ENCODE measurements around the gene DHDDS.
A peak's percentile ranks its signal among the peaks of the same experiment; 100 is the strongest.

The DHDDS gene

DNA sequence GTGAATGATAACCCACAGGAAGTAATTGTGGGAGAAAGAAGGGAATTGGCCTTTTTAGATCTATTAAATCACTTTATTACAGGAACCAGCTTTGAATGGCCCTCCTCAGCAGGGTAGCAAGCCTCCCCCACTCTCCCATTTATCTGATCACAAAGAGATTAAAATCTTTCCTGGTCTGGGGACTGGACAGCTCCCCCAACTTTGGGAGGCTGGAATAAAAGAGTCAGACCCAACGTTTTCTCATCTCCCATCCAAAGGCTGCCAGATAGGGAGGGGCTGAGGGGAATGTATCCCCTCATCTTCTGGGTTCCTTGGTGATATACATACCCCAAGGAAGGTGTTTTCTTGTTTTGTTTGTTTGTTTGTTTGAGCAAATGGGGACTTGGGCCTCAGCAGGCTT lies 19.1 kb upstream of the DHDDS start:
- intact Hi-C loops (cut with DNase I): no loop called here
- no peak for DNase-seq

DNA sequence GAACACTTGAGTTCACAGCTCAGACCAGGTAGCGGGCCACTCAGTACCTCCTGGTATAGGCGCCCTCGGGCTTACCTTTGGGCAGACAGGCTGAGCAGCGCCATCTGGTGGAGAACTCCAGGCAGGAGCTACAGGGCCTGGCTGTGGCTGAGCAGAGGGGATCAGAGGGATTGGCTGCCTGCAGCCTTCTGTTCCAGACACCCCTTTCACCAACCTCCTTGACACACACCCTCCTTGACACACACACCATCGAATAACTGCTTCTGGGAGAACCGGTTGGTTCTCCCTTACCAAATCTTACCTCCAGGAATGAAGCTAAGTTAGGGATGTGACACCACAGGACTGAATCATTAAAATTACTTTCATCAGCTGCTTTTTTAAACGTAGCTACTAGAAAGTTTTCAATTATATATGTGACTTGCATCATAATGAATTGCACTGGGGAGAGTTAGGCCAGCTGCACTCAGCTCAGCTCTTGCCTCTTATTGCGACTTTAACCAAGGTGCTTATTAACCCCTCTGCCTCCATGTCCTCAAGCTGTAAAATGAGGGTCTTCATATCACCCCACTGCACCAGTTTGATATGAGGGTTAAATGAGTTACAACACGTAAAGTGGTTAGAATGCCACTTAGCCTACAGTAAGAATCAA lies 14.9 kb upstream of the DHDDS start:
- peak; percentile 17 to 94 (median 72) for DNase-seq
- intact Hi-C loops (cut with DNase I): no loop called here

DNA sequence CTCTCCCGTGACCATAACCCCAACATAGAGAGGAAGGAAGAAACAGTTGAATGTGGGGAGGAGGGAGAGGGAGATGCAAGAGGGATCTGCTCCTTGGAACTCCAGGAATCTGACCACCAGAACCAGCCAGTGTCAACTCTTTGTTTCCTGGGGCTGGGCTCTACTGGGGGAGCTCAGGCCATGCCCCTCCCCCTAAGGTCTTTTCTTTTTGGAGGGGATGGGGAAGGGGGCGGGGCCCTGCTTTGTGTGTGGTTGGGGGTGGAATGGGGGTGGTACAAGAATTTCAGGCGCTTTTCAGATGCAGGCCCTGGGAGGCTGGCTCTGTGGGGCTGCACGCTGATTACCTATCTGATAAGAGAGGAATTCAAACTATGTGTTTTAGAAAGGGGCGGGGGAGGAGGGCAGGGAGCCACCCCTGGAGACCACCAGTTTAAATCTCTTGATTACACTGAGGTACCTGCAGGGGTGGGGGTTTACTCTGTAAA lies 13.2 kb upstream of the DHDDS start:
- no peak for DNase-seq

DNA sequence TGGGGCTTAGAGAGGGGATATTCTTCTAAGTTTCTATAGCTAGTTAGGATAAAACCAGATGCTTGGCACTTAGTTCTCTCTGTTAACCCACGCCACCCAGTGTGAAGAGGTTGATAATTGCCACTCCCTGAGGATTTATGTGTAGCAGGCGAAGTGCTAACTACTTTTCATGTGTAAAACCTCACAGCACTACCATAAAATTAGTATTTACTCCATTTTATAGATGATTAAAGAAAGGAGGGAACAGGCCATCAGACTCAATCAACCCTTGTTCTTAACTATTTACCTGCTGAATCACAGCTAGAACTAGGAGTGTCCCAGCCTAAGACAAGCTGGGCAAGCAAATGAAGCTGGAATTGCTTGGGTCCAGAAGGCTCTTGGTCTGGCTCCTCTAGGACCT lies 12.6 kb upstream of the DHDDS start:
- no peak for DNase-seq
- intact Hi-C loops (cut with DNase I): no loop called here

More for the DNA sequence above, 13.2 kb upstream of the DHDDS start:
- intact Hi-C loops (cut with DNase I): no loop called here

DNA sequence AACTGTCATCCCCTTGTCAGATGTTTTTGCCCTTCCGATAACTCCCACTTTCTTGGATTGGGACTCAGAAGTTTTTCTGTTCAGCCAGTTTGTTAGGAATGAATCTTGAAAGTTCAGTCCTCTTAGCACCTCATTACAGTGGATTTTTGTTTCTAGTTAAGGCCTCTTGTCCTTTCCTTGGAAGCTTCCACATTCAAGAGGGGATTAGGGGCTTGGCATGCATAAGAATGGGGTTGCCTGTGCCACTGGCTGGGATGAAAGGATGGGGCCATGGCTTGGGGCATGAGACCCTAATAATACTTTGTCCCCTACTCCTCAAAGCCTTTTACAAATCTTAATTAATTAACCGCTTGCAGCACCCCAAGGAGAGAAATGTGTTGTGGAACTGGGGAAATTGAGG lies 2.4 kb upstream of the DHDDS start:
- intact Hi-C loops (cut with DNase I): no loop called here
- DNase-seq: no peak

DNA sequence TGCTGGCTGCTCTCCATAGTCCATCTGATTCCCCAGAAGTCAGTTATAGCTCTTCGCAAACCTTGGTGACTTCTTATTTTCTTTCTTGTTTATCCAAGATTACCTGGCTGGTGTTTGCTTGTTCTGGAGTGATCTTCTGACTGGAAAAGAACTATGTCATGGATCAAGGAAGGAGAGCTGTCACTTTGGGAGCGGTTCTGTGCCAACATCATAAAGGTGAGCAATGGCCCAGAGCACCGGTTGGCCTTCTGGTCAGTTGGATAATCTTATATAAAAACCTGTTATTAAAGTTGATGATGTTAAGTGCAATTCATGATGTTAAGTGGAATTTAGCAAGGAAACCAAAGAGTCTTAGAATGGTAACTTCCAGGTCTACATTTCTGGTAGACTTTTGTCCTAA lies 672 bp downstream of the DHDDS start:
- no peak for DNase-seq
- intact Hi-C loops (cut with DNase I): loop anchor here (1.0 kb wide), 1 partner anchor 40 kb away; the partner anchor contains the start of gene HMGN2

DNA sequence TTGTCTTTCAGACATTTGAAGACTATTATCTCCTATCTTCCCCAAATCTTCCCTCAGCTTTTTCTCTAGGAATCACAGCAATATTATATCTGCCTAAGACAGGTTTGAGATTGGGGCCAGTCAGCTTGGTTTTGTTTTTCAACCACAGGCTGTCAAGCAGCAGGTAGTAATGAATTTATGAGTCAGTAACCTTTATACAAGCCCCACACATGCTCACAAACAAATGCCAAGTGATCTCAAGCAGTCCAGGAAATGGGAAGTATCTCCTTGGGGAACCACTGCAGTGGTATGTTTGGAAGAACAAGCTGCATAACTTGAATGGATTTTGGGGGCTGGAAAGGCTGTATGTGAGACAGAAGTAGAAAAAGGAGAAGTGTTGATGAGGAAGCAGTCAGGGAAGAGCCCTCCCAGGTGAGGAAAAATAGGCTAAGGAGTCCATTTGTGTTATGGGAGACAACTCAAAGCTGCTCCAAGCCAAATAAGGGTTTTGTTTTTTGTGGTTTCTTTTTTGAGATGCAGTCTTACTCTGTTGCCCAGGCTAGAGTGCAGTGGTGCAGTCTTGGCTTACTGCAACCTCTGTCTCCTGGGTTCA lies 2.1 kb downstream of the DHDDS start:
- intact Hi-C loops (cut with DNase I): no loop called here
- no peak for DNase-seq

DNA sequence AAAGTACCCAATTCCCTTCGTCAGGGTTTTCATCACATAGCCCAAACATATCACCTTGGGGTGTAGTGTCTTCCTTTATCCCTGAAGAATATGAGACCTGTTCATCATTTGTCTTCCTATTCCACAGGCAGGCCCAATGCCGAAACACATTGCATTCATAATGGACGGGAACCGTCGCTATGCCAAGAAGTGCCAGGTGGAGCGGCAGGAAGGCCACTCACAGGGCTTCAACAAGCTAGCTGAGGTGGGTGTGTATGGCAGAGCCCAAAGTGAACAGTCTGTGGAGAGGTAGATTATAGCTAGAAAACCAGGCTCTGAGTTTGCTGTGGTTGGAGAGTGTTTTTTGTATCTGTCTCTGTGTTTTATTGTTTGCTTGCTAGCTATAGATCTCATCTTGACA lies 5.9 kb downstream of the DHDDS start:
- DNase-seq: no peak
- intact Hi-C loops (cut with DNase I): no loop called here

DNA sequence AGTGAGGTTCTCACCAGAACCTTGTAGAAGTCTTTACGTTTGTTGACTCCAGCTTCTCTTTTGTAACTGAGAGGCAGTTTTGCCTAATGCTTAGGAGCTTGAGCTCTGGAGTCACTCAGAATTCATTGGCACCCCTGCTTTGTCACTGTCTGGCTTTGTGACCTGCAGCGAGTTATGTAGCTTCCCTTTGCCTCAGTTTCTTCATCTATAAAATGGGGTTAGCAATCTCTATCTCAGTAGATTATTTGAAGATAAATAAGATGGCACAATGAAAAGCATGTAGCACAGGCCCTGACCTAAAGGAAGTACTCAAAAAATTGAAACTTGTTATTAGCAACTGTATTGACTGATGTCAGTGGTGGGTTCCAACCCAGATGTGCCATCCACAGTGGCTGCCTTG lies 8.1 kb downstream of the DHDDS start:
- intact Hi-C loops (cut with DNase I): no loop called here
- DNase-seq: no peak

DNA sequence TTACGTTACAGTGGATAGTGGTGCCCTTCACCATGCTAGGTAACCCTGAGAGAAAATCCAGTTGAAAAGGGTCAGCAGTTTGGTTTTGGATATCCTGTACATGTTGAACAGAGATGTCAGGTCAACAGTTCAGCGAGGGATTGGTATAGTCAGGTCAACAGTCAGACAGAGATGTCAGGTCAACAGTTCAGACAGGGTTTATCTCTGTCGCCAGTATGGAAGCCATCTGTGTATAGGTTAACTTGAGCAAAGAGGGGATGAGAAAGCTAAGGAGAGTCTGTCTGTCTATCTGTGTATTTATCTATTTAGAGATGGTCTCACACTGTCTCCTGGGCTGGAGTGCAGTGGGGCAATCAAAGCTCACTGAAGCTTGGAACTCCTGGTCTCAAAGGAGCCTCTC lies 17.7 kb downstream of the DHDDS start:
- intact Hi-C loops (cut with DNase I): no loop called here
- no peak for DNase-seq

DNA sequence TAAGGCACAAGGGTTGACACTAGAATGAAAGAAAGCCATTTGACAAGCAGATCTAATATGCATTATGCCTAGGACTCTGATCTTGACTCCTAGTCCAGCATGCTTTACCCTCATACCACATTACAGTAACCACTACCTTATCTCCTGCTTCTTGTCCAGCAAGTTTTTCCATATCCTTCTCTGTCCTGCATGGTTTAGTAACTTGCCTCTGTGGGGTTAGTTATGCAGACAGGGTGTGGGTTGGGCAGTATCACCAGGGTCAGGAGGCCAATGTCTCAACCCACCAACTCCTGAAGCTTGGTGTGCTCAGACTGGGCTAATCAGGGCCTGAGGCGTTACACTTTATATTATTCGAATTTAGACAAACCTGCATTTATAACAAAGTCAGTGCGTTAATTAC lies 18.8 kb downstream of the DHDDS start:
- intact Hi-C loops (cut with DNase I): no loop called here
- no peak for DNase-seq

DNA sequence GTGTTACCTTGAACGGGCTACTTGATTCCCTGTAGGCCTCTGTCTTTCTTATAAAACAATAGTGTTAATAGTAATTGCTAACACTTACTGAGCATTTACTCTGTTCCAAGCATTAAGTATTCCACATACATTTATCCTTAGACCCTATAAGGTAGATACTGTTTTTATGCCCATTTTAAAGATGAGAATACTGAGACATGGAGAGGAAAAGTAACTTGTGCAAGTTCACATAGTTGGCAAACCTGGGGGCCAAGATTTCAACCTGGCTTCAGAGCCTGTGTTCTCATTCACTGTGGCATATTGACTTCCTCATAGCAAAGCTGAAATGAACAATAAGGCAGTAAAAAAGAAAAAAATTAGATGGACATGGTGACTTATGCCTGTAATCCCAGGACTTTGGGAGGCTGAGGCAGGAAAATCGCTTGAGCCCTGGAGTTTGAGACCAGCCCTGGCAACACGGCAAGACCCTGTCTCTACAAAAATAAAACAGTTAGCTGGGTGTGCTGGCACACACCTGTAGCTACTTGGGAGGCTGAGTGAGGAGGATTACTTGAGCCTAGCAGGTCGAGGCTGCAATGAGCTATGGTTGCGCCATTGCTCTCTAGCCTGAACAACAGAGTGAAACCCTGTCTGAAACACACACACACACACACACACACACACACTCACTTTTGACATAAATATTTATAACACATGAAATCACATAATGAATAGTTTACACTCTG lies 20.5 kb downstream of the DHDDS start:
- DNase-seq: no peak

DNA sequence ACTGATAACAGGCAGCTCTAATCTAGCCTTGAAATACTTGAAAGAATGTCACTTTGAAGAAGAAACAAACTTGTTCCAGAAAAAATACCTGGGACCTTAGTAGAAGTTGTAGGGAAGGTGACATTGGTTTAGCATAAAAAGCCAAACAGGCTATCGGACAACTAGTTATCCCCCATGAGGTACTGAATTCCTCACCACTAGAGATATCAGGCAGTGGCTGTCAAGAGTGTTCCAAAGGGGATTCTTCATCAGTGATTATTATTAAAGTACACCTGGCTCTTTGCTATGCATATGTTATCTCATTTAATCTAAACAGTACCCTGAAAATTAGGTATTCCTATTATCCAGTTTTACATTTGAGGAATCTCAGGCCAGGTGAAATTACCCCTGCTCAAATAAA lies 27.0 kb downstream of the DHDDS start:
- intact Hi-C loops (cut with DNase I): no loop called here
- no peak for DNase-seq

More for the DNA sequence above, 20.5 kb downstream of the DHDDS start:
- intact Hi-C loops (cut with DNase I): no loop called here

DNA sequence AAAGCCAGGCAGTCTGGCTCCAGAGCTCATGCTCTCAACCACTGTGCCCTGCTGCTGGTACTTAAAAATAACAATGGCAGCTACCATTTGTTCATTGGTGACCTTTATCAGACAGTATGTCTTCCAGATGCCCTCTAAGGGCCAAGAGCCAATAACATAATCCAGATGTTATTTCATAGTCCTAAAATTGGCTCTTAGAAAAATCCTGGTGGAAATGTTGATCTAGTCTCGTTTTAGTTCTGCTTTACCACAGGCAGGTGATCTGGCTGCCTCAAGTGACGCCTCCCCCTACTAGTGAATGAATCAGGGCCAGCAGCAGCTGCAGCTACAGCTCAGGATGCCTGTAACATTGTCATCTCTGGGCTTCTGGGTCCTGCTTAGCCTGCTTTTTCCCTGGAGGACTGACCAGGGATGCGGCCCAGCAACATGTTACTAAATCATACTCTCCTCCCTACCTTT lies 27.5 kb downstream of the DHDDS start:
- DNase-seq: no peak
- intact Hi-C loops (cut with DNase I): no loop called here

DNA sequence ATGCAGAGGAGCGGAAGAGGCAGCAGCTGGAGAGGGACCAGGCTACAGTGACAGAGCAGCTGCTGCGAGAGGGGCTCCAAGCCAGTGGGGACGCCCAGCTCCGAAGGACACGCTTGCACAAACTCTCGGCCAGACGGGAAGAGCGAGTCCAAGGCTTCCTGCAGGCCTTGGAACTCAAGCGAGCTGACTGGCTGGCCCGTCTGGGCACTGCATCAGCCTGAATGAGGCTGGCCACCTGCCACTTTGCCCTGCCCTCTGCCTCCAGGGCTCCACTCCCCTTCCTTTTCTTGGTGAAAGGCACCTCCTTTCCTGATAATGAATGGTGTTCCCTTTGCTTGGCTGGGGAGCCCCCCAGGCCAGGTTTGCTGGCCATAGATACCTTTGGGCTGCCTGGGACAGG lies 36.8 kb downstream of the DHDDS start:
- intact Hi-C loops (cut with DNase I): no loop called here
- peak in 7 of 10 donors; percentile 10 to 90 (median 38) for DNase-seq

DNA sequence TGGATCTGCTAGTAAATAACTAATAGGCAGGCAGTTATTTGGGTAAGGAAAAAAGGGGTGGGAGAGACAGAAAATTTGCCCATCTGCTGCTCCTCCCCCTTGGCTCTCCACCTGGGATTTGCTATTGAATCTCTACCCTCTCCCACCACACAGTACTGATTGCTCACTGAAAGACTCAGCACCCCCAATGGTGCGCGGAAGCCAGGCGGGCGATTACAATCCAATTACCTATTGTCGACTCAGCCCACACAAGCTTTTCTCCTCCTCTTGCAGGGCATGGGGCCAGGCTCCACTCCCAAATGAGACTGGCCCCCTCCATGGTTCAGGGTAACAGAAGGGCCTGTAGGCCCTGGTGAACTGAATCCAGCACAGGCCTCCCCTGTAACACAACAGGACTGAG lies 37.4 kb downstream of the DHDDS start:
- peak in 1 of 10 donors; percentile 18 for DNase-seq
- intact Hi-C loops (cut with DNase I): no loop called here

DNA sequence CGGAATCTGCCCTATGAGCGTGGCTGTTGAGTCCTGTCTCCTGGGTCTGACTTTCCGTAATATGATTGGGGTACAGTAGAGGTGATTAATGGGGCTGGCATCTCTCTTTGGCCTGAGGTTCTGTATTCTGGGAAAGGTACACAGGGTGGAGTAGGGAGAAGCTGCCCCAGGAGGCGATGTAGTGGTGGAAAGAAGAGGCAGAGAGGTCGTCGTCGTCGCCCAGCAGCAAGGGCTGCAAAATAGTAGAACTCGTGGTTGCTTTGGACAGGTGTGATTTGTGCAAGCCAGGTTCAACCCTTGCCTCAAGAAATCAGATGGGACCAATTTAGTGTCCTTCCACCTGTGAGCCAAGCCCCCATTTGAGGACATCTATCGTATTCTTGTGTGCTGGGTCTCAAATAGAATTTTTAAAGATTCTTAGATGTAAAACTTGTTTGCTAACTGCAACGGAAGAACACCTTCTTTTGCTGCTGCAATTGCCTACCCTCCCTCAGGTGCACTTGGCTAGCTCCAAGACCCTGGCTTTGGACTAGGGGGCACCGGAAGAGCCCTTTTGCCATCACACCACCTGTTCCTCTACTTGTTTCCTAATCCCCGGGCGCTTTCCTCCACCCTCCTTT lies 38.9 kb downstream of the DHDDS start:
- DNase-seq: no peak
- intact Hi-C loops (cut with DNase I): no loop called here

DNA sequence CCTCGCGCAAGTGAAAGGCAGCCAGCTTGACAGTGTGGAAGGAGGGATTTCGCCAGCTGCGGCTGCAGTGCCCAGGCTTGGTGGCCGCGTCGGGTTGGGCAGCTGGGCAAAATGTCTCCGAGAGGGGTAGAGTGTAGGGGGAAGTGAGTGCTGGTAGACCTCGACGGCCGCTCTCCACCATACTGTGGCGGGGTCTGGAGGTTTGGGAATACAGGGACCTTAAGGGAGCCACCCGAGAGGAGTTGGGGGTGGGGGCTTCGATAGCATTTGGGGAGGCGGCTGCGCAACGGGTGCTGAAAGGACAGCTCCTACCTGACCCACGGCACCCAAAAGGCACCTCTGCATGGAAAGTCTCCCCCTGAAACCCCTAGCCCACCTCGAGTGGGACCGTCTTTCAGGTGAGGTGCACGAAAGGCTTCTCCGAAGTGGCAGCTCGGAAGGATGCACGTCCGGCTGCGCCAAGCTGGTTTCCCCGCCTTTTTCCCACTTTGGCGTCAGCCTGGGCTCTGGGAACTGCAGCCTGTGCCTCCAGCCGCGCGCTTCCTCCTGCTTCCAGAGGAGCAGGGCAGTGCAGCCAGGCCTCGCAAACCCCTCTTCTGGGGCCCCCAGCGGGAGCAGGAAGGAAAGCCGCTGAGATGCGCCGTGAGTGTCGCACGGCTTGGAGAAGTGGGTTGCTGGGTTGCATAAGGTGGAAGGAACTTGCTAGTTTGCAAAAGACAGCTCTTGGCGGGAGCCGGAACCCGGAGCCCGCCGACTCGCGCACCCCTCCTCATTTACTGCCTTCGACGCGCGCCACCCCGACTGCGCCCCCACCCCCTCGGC lies 39.6 kb downstream of the DHDDS start:
- intact Hi-C loops (cut with DNase I): loop anchor here (1.0 to 2.0 kb wide), 2 partner anchors 29 to 39 kb away; partner anchors contain the start of gene DHDDS
- DNase-seq: peak; percentile 35 to 96 (median 70)

DNA sequence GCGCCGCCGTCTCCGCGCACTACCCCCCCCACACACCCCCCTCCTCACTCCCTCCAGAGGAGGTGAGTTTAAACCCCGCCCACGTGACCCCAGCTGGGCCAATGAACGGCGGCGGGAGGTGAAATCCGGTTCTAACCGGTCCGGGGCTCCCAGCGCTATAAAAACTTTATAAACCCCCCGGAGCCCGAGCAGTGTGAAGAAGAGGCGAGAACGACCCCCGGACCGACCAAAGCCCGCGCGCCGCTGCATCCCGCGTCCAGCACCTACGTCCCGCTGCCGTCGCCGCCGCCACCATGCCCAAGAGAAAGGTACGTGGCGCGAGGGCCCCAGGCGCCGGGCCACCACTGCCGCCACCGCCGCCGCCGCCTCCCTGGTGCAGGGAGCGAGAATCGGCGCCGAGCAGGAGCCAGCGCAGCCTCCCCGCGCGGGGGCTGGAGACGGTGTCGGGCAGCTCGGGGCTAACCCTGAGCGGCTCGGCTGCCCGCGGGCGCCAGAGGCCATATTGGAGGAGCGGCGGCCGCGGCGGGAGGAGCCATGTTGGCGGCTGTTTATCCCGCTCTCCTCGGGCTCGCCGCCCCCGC lies 40.3 kb downstream of the DHDDS start, which contains the start of gene HMGN2:
Gene HMGN2 (plus strand): TSS at position 121 of the 581 bp plus-strand sequence. CDS start 173 bp downstream, at position 294.
- intact Hi-C loops (cut with DNase I): loop anchor here (1.0 to 2.0 kb wide), 2 partner anchors 28 to 40 kb away; partner anchors contain the start of gene DHDDS
- peak; percentile 88 to 99 (median 94) for DNase-seq

Measured in posterior cingulate gyrus (tissue), 11 donors.